Measurements from ENCODE around the gene ZG16. TPM values are rescaled to one million over a fixed set of nuclear protein-coding genes. Genes with fewer than 3 reads are reported as not detected.
A peak's percentile ranks its signal among the peaks of the same experiment; 100 is the strongest.

Gene ZG16
- polyA plus RNA-seq, 3 donors = not detected

DNA sequence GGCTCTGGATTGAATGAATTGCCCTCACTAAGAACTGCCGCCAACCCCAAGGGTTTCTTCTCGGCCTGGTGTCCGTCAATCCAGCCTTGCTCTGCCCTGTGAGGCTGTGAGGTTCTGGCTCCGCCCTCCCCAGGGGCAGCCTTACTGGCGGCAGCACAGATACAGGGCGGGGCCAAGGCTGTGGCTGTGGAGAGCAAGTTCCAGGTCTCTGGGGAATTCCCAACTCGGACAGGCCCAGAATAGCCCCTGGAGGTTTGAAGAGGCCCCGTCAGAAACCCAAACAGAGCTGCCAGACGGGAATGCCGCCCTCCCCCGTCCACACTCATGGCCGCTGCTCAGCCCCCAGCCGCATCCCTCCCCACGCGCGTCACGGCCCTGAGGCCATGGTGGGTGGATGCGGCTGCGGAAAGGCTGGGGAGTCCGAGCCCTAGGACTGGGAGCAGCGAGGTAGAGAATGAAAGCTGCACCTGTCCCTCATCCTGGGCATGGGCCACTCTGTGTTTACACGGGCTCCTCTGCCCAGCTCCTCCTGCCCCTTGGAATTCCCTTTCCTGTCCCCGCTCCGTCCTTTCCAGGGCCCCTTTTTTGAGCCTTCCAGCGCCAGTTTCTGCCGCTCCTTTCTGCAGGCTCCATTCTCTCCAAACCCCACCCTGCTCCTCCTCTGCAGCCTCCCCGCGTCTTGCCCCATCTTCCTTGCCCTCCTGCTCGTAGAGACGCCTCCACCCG lies 33.3 kb downstream of the ZG16 start:
- H3K4me1 ChIP-seq (ENCODE audit: control insufficient read depth in 1 of 2, insufficient read depth in 2 of 2, low read length in 2 of 2) = peaks cover 60 to 73% of the 10 kb centered on the region in 2 donors
- Mint-ChIP-seq H3K9me3 (peaks cover 0 to 8% (median 3%) of the 10 kb centered on the region in 7 donors), H3K36me3 (peaks cover 21 to 31% of the 10 kb centered on the region in 2 donors), H3K27me3 (ENCODE audit: low read depth in 3 of 3) (peaks cover 20 to 34% (median 31%) of the 10 kb centered on the region in 3 donors), H3K27ac (peak overlapping the region; percentile 46 to 92 (median 85)), H3K4me3 (peak overlapping the region; percentile 83 to 95), H3K4me1 (peaks cover 63% of the 10 kb centered on the region)
- peak overlapping the region; percentile 76 for H3K4me2 ChIP-seq (replicated peaks; ENCODE audit: extremely low read depth, low read length, poor library complexity, severe bottlenecking)
- intact Hi-C loops (cut with micrococcal nuclease) = loop anchor here in 1 of 2 donors (10.0 kb wide), 1 partner anchor 183 kb away; the partner anchor contains the start of genes HIRIP3 and INO80E
- peak overlapping the region; percentile 50 for H3K9ac ChIP-seq (ENCODE audit: insufficient read depth, low read length, poor library complexity, severe bottlenecking)
- peaks cover 13 to 23% of the 10 kb centered on the region in 2 donors for H3K36me3 ChIP-seq (replicated peaks in 1 of 2; ENCODE audit: control insufficient read depth in 1 of 2, insufficient read depth in 2 of 2, low read length in 2 of 2)
- TF ChIP-seq, protein P1, sequence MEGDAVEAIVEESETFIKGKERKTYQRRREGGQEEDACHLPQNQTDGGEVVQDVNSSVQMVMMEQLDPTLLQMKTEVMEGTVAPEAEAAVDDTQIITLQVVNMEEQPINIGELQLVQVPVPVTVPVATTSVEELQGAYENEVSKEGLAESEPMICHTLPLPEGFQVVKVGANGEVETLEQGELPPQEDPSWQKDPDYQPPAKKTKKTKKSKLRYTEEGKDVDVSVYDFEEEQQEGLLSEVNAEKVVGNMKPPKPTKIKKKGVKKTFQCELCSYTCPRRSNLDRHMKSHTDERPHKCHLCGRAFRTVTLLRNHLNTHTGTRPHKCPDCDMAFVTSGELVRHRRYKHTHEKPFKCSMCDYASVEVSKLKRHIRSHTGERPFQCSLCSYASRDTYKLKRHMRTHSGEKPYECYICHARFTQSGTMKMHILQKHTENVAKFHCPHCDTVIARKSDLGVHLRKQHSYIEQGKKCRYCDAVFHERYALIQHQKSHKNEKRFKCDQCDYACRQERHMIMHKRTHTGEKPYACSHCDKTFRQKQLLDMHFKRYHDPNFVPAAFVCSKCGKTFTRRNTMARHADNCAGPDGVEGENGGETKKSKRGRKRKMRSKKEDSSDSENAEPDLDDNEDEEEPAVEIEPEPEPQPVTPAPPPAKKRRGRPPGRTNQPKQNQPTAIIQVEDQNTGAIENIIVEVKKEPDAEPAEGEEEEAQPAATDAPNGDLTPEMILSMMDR (IDR thresholded peaks at IDR 0.05) = no peak
- peaks cover 28% of the 10 kb centered on the region for H3K79me2 ChIP-seq (ENCODE audit: insufficient read depth, low read length)
- peak overlapping the region; percentile 70 for H2AFZ ChIP-seq (ENCODE audit: insufficient read depth, low read depth, low read length, poor library complexity, severe bottlenecking)
- DNase-seq = peak; percentile 82 to 93 (median 83)
- no peaks in the 10 kb centered on the region for H3K9me3 ChIP-seq (replicated peaks in 1 of 2; ENCODE audit: control insufficient read depth in 1 of 2, insufficient read depth in 1 of 2, low read length in 2 of 2)
- peaks cover 36% of the 10 kb centered on the region for H4K20me1 ChIP-seq (ENCODE audit: insufficient read depth, low read length)
- H3K4me3 ChIP-seq (replicated peaks in 1 of 3; ENCODE audit: low read depth in 2 of 3, low read length in 3 of 3) = peak overlapping the region; percentile 35 to 73 (median 57)
- peak overlapping the region; percentile 29 to 59 for H3K27ac ChIP-seq (ENCODE audit: low read depth in 1 of 2, low read length in 2 of 2)
- H3K27me3 ChIP-seq (ENCODE audit: control insufficient read depth in 2 of 2, insufficient read depth in 2 of 2, low read length in 2 of 2) = peaks cover 5 to 24% of the 10 kb centered on the region in 2 donors
- under 1% methylated on average over 28 of the region's 31 CpGs for WGBS (ENCODE audit: insufficient coverage)

DNA sequence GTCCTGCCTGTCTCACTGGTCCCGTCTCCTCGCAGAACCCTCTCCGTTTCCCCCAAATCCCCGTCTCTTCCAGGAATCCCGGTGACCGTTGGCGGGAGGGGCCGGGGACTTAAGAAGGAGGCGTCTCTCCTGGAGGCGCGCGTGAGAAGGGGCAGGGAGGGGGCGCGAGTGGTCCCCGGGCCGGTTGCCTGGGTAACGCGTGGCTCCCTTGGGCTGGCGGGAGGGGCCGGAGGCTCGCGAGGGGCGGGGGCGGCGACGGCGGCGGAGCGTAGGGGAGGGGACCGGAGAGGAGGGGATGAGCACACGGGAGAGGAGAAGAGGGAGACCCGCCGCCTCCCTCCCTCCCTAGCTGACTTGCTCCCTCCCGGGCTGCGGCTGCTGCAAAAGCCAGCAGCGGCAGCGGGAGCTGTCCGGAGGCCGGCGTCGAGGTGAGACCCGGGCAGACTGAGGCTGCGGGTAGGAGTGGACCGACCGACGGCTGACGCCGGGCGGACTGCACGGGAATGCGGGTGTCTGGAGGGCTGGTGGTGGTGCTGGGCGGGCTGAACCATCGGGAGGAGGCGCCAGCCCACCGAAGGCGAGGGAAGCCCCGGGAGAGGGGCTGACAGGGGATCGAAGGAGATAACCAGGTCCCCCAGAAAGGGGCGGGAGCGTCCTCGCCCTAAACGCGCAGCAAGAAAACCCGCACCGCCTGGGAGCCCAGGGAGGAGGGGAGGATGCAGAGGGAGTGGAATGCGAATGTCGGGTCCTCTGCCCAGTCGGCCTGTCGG lies 34.0 kb downstream of the ZG16 start, which contains the start of gene PRRT2:
TSS of gene PRRT2 (plus strand) at position 298 of the 770 bp plus-strand sequence. CDS start 862 bp downstream, outside the sequence.
- H3K4me1 Mint-ChIP-seq = peaks cover 68% of the 10 kb centered on the region
- DNase-seq = no peak
- H3K27me3 Mint-ChIP-seq (ENCODE audit: low read depth in 3 of 3) = peaks cover 20 to 34% (median 31%) of the 10 kb centered on the region in 3 donors
- H3K27me3 ChIP-seq (ENCODE audit: control insufficient read depth in 2 of 2, insufficient read depth in 2 of 2, low read length in 2 of 2) = peaks cover 5 to 24% of the 10 kb centered on the region in 2 donors
- peaks cover 13 to 23% of the 10 kb centered on the region in 2 donors for H3K36me3 ChIP-seq (replicated peaks in 1 of 2; ENCODE audit: control insufficient read depth in 1 of 2, insufficient read depth in 2 of 2, low read length in 2 of 2)
- no peaks in the 10 kb centered on the region for H3K9me3 ChIP-seq (replicated peaks in 1 of 2; ENCODE audit: control insufficient read depth in 1 of 2, insufficient read depth in 1 of 2, low read length in 2 of 2)
- peak within 1 kb of the TSS; percentile 46 to 92 (median 85) for H3K27ac Mint-ChIP-seq
- H3K4me3 ChIP-seq (replicated peaks in 1 of 3; ENCODE audit: low read depth in 2 of 3, low read length in 3 of 3) = peak within 1 kb of the TSS; percentile 35 to 73 (median 57)
- peak within 1 kb of the TSS; percentile 83 to 95 for H3K4me3 Mint-ChIP-seq
- peaks cover 21 to 31% of the 10 kb centered on the region in 2 donors for H3K36me3 Mint-ChIP-seq
- TF ChIP-seq, protein P1 (IDR thresholded peaks at IDR 0.05) = no peak
- H3K27ac ChIP-seq (ENCODE audit: low read depth in 1 of 2, low read length in 2 of 2) = peak within 1 kb of the TSS; percentile 29 to 59
- WGBS (ENCODE audit: insufficient coverage) = 4% methylated on average over 49 of the region's 69 CpGs
- peaks cover 0 to 8% (median 3%) of the 10 kb centered on the region in 7 donors for H3K9me3 Mint-ChIP-seq
- peaks cover 64 to 80% of the 10 kb centered on the region in 2 donors for H3K4me1 ChIP-seq (ENCODE audit: control insufficient read depth in 1 of 2, insufficient read depth in 2 of 2, low read length in 2 of 2)
- H3K9ac ChIP-seq (ENCODE audit: insufficient read depth, low read length, poor library complexity, severe bottlenecking) = peak within 1 kb of the TSS; percentile 50
- intact Hi-C loops (cut with micrococcal nuclease) = loop anchor here in 1 of 2 donors (10.0 kb wide), 1 partner anchor 183 kb away; the partner anchor contains the start of genes HIRIP3 and INO80E
- peaks cover 37% of the 10 kb centered on the region for H4K20me1 ChIP-seq (ENCODE audit: insufficient read depth, low read length)
- peaks cover 36% of the 10 kb centered on the region for H3K79me2 ChIP-seq (ENCODE audit: insufficient read depth, low read length)
- H3K4me2 ChIP-seq (replicated peaks; ENCODE audit: extremely low read depth, low read length, poor library complexity, severe bottlenecking) = peak within 1 kb of the TSS; percentile 76
- peak within 1 kb of the TSS; percentile 70 for H2AFZ ChIP-seq (ENCODE audit: insufficient read depth, low read depth, low read length, poor library complexity, severe bottlenecking)

Data from CD14-positive monocyte (primary cell).